Measurements from ENCODE around the gene ADGRA3. TPM values are rescaled to one million over a fixed set of nuclear protein-coding genes. Genes with fewer than 3 reads are reported as not detected.

ADGRA3 gene
- total RNA-seq, 2 donors from 2014 or later, result 51.8 to 54.9 TPM

DNA sequence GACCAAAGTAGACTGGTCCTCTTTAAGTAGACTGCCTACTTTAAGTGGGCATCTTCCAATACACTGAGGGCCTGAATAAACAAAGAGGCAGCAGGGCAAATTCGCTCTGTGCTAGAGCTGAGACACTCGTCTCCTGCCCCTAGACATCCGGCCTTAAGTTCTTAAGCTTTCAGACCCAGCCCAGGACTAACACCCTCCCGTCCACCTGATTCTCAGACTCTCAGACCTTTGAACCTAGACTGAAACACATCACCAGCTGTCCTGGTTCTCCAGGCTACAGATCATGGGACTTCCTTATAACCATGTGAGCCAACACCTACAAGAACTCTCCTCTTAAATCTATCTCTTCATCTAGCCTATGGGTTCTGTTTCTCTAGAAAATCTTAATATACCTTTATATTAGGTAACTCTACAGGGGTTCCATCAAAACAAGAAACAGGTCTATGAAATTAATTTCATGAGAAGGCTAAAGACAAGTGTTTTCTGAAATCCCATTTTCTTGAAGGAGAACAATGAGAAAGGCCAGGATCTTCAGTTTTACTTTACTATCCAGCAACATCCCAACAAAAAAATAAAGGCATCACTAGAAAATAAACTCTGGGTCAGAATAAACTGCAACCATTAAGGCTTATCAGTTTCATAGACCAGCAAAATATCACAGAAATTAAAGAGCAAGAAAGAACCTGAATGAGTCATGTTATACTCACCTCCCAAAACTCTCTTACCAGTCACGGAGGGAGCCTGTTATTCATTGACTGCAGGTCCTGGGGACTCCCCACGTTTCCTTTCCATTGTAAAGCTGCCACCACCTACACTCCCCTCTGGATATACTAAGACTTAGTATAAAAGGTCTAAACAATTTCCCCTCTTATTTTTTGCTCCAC is 14.8 kb downstream of the ADGRA3 start:
- peaks cover 33% of the 10 kb centered on the region for H3K4me1 Mint-ChIP-seq
- H3K4me1 ChIP-seq (ENCODE audit: control insufficient read depth, insufficient read depth, low read length), result peaks cover 5% of the 10 kb centered on the region
- peak overlapping the region; percentile 75 for H3K27ac Mint-ChIP-seq
- H3K27me3 Mint-ChIP-seq (ENCODE audit: insufficient read depth), result no peaks in the 10 kb centered on the region
- no peaks in the 10 kb centered on the region for H3K27me3 ChIP-seq (ENCODE audit: control insufficient read depth, insufficient read depth, low read length, poor library complexity, severe bottlenecking)
- no peak overlapping the region for H3K4me3 Mint-ChIP-seq
- H3K9me3 ChIP-seq (ENCODE audit: control insufficient read depth, low read length), result no peaks in the 10 kb centered on the region
- H3K4me3 ChIP-seq (ENCODE audit: low read length), result no peak overlapping the region
- WGBS, 2 experiments (ENCODE audit: insufficient coverage in 1 of 2, insufficient read length in 1 of 2), result 76 to 90% methylated on average over 3 to 6 of the region's 6 CpGs
- no peaks in the 10 kb centered on the region for H3K36me3 ChIP-seq (ENCODE audit: control insufficient read depth, insufficient read depth, low read length)
- H3K9ac ChIP-seq (ENCODE audit: extremely low read depth, low read length, poor library complexity, severe bottlenecking), result no peak overlapping the region
- H3K27ac ChIP-seq (ENCODE audit: low read depth, low read length), result no peak overlapping the region
- TF ChIP-seq, protein P1, sequence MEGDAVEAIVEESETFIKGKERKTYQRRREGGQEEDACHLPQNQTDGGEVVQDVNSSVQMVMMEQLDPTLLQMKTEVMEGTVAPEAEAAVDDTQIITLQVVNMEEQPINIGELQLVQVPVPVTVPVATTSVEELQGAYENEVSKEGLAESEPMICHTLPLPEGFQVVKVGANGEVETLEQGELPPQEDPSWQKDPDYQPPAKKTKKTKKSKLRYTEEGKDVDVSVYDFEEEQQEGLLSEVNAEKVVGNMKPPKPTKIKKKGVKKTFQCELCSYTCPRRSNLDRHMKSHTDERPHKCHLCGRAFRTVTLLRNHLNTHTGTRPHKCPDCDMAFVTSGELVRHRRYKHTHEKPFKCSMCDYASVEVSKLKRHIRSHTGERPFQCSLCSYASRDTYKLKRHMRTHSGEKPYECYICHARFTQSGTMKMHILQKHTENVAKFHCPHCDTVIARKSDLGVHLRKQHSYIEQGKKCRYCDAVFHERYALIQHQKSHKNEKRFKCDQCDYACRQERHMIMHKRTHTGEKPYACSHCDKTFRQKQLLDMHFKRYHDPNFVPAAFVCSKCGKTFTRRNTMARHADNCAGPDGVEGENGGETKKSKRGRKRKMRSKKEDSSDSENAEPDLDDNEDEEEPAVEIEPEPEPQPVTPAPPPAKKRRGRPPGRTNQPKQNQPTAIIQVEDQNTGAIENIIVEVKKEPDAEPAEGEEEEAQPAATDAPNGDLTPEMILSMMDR (conservative IDR thresholded peaks at IDR 0.05), result no peak
- no peak for DNase-seq
- no peaks in the 10 kb centered on the region for H3K9me3 Mint-ChIP-seq
- peaks cover 1% of the 10 kb centered on the region for H3K36me3 Mint-ChIP-seq (ENCODE audit: low read depth)

DNA sequence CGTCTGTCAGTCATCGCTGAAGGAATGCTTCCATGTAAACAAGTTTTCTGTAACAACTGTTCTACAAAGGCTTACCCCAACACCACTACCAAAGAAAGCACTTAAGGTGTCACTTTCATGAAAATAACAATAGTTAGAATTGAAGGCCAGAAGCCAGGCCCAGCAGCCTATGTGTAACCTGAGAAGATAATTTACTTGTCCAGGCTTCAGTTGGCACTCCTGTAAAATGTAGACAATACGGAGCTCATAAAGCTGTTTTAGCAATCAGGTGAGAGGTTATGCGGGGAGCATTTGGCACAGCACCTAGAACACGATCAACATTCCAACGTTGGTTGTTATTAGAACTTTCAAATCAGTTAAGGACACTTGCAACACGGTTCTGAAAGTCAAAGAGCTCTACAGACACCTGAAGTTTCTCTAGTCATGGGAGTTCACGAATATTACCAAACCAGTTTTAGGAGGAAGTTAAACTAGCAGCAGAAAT is 15.7 kb downstream of the ADGRA3 start:
- WGBS, 2 experiments (ENCODE audit: insufficient coverage in 1 of 2, insufficient read length in 1 of 2), result 92 to 94% methylated on average over 6 to 8 of the region's 8 CpGs
- H3K27ac ChIP-seq (ENCODE audit: low read depth, low read length), result no peak overlapping the region
- Mint-ChIP-seq H3K9me3 (no peaks in the 10 kb centered on the region), H3K27ac (no peak overlapping the region), H3K4me1 (peaks cover 28% of the 10 kb centered on the region), H3K36me3 (ENCODE audit: low read depth) (peaks cover 3% of the 10 kb centered on the region), H3K4me3 (no peak overlapping the region), H3K27me3 (ENCODE audit: insufficient read depth) (no peaks in the 10 kb centered on the region)
- DNase-seq, result no peak
- no peak overlapping the region for H3K4me3 ChIP-seq (ENCODE audit: low read length)
- TF ChIP-seq, protein P1 (conservative IDR thresholded peaks at IDR 0.05), result no peak
- H3K36me3 ChIP-seq (ENCODE audit: control insufficient read depth, insufficient read depth, low read length), result no peaks in the 10 kb centered on the region
- peaks cover 5% of the 10 kb centered on the region for H3K4me1 ChIP-seq (ENCODE audit: control insufficient read depth, insufficient read depth, low read length)
- no peaks in the 10 kb centered on the region for H3K27me3 ChIP-seq (ENCODE audit: control insufficient read depth, insufficient read depth, low read length, poor library complexity, severe bottlenecking)
- no peaks in the 10 kb centered on the region for H3K9me3 ChIP-seq (ENCODE audit: control insufficient read depth, low read length)
- no peak overlapping the region for H3K9ac ChIP-seq (ENCODE audit: extremely low read depth, low read length, poor library complexity, severe bottlenecking)

DNA sequence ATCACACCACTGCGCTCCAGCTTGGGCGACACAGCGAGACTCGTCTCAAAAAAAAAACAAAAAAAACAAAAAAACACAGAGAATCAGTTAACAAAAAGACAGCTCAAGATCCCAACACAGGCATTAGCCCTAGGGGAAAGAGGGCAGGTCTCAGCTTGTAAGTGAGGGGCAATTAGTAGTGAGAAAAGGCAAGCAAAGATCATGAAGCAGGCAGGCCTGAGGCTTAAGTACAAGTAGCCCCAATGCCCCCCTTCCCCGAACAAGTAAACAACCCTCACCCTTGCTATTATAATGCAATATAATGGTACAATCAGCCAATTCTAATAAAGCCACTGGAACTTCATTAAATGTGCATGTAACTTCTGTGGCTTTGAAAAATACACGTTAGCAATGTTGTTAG is 17.0 kb downstream of the ADGRA3 start:
- peaks cover 6% of the 10 kb centered on the region for H3K36me3 Mint-ChIP-seq (ENCODE audit: low read depth)
- no peak for DNase-seq
- Histone ChIP-seq H3K4me3 (ENCODE audit: low read length) (no peak overlapping the region), H3K27ac (ENCODE audit: low read depth, low read length) (no peak overlapping the region), H3K9me3 (ENCODE audit: control insufficient read depth, low read length) (no peaks in the 10 kb centered on the region), H3K4me1 (ENCODE audit: control insufficient read depth, insufficient read depth, low read length) (peaks cover 5% of the 10 kb centered on the region), H3K27me3 (ENCODE audit: control insufficient read depth, insufficient read depth, low read length, poor library complexity, severe bottlenecking) (no peaks in the 10 kb centered on the region), H3K9ac (ENCODE audit: extremely low read depth, low read length, poor library complexity, severe bottlenecking) (no peak overlapping the region), H3K36me3 (ENCODE audit: control insufficient read depth, insufficient read depth, low read length) (no peaks in the 10 kb centered on the region)
- H3K27me3 Mint-ChIP-seq (ENCODE audit: insufficient read depth), result no peaks in the 10 kb centered on the region
- H3K4me1 Mint-ChIP-seq, result peaks cover 22% of the 10 kb centered on the region
- H3K27ac Mint-ChIP-seq, result no peak overlapping the region
- WGBS, 2 experiments (ENCODE audit: insufficient coverage in 1 of 2, insufficient read length in 1 of 2), result 60 to 83% methylated on average over 3 to 6 of the region's 6 CpGs
- TF ChIP-seq, protein P1 (conservative IDR thresholded peaks at IDR 0.05), result no peak
- no peak overlapping the region for H3K4me3 Mint-ChIP-seq
- H3K9me3 Mint-ChIP-seq, result no peaks in the 10 kb centered on the region
